Activated CD8-positive, alpha-beta T cell treated with anti-CD3 and anti-CD28 coated beads for 36 hours (primary cell): ENCODE measurements around the gene UTP11. TPM values are rescaled to one million over a fixed set of nuclear protein-coding genes. Genes with fewer than 3 reads are reported as not detected.

Experiments used
- ATAC-seq: fragments of 200-7000 bp; cut with Tn5 transposase; one replicate; pipeline ENCODE4 v1.10.0; 2021; ENCODE audit warnings: mild to moderate bottlenecking, moderate library complexity
- CTCF ChIA-PET: fragments of 350-600 bp; sonication (Branson Sonifier 250); formaldehyde crosslinking; loops from one replicate; lab custom pipeline; 2021; ENCODE audit warnings: antibody characterized with exemption; lab: Charles Lee
- POLR2A ChIA-PET: fragments of 350-600 bp; sonication (Branson Sonifier 250); formaldehyde crosslinking; loops from one replicate; lab custom pipeline; 2021; ENCODE audit warnings: antibody characterized with exemption; lab: Charles Lee
- DNase-seq: peaks from one replicate; pipeline ENCODE4 v3.0.0-alpha.2; 2020
- H3K27ac Mint-ChIP-seq: one replicate; pipeline ENCODE4 v1.8.0; 2021; ENCODE audit warnings: mild to moderate bottlenecking, mixed read lengths
- H3K27me3 Mint-ChIP-seq: one replicate; pipeline ENCODE4 v1.8.0; 2021; ENCODE audit warnings: mixed read lengths
- H3K36me3 Mint-ChIP-seq: one replicate; pipeline ENCODE4 v1.8.0; 2021; ENCODE audit warnings: low read depth, mixed read lengths
- H3K4me1 Mint-ChIP-seq: one replicate; pipeline ENCODE4 v1.8.0; 2021; ENCODE audit warnings: low read depth, mixed read lengths
- H3K4me3 Mint-ChIP-seq: one replicate; pipeline ENCODE4 v1.8.0; 2021; ENCODE audit warnings: mild to moderate bottlenecking, moderate library complexity, mixed read lengths
- H3K9me3 Mint-ChIP-seq: one replicate; pipeline ENCODE4 v1.8.0; 2021; ENCODE audit warnings: mixed read lengths
- intact Hi-C: fragments of 100-400 bp; cut with micrococcal nuclease; formaldehyde crosslinking; loops from one replicate; pipeline ENCODE4 v1.10.0; 2022
- total RNA-seq, 2 experiments: library from RNA; stranded (reverse); gene quantifications; one replicate each; pipeline ENCODE4 v1.2.3, GENCODE V29; 2021
- TF ChIP-seq, protein P1 (sequence below): fragments of 200-600 bp; IDR thresholded peaks from one replicate; pipeline ENCODE4 v1.8.0; 2022; ENCODE audit warnings: antibody characterized with exemption, mild to moderate bottlenecking

UTP11 gene
- total RNA-seq, 2 experiments from 2014 or later = 58.1 to 60.6 TPM

DNA sequence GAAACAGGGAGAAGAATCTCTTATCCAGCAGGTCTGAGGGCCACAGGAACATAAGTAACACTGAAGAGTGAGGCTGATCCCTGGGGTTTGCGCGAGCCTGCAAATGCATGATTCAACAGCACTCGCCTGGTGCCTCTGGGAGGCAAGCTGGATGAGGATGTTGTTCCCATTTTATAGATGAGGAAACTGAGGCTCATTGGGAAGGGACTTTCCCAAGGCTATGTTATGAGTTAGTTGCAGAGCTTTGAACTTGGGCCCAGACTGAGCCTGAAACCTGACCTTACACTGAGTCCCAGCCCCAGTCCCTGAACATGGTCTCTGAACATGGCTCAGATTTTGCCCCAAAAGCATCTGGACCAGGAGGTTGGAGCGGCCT, 61.8 kb downstream of the UTP11 start:
- Mint-ChIP-seq H3K9me3 (no peaks in the 10 kb centered on the region), H3K4me3 (no peak overlapping the region)
- POLR2A ChIA-PET = no interaction called here

More for the DNA sequence above, 61.8 kb downstream of the UTP11 start:
- TF ChIP-seq, protein P1, sequence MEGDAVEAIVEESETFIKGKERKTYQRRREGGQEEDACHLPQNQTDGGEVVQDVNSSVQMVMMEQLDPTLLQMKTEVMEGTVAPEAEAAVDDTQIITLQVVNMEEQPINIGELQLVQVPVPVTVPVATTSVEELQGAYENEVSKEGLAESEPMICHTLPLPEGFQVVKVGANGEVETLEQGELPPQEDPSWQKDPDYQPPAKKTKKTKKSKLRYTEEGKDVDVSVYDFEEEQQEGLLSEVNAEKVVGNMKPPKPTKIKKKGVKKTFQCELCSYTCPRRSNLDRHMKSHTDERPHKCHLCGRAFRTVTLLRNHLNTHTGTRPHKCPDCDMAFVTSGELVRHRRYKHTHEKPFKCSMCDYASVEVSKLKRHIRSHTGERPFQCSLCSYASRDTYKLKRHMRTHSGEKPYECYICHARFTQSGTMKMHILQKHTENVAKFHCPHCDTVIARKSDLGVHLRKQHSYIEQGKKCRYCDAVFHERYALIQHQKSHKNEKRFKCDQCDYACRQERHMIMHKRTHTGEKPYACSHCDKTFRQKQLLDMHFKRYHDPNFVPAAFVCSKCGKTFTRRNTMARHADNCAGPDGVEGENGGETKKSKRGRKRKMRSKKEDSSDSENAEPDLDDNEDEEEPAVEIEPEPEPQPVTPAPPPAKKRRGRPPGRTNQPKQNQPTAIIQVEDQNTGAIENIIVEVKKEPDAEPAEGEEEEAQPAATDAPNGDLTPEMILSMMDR = no peak
- H3K27ac Mint-ChIP-seq = no peak overlapping the region
- no peak for DNase-seq
- intact Hi-C loops = no loop called here
- ATAC-seq = no peak
- H3K36me3 Mint-ChIP-seq = no peaks in the 10 kb centered on the region
- no peaks in the 10 kb centered on the region for H3K4me1 Mint-ChIP-seq
- peaks cover 28% of the 10 kb centered on the region for H3K27me3 Mint-ChIP-seq
- CTCF ChIA-PET = interaction anchor here (1.3 kb wide), 1 partner anchor 11 kb away, joined by 3 read pairs; no protein-coding TSS in a partner anchor

Other genes with a start within 250 kb of the UTP11 start
- not detected for gene EPHA10, start 247.6 kb upstream of the UTP11 start, total RNA-seq
- gene MANEAL, start 218.9 kb upstream of the UTP11 start, total RNA-seq = 1 to 10 TPM; 1.2 to 1.4 TPM
- 10 to 100 TPM; 17.4 to 17.9 TPM for gene C1orf122, start 204.9 kb upstream of the UTP11 start, total RNA-seq
- 10 to 100 TPM; 36.2 to 37.1 TPM for gene YRDC, start 204.5 kb upstream of the UTP11 start, total RNA-seq
- 10 to 100 TPM; 17.7 to 21.3 TPM for gene MTF1, start 153.1 kb upstream of the UTP11 start, total RNA-seq
- gene INPP5B, start 65.7 kb upstream of the UTP11 start, total RNA-seq = 10 to 100 TPM; 27.7 to 29.1 TPM
- gene SF3A3, start 22.7 kb upstream of the UTP11 start, total RNA-seq = 10 to 100 TPM; 94.9 to 96.7 TPM
- 10 to 100 TPM; 26.6 to 26.7 TPM for gene FHL3, start 7.2 kb upstream of the UTP11 start, total RNA-seq
- gene POU3F1, start 34.1 kb downstream of the UTP11 start, total RNA-seq = under 1 TPM in 1 of 2 experiments, not detected in 1; 0.16 TPM